ENCODE data around the gene ACO2.

DNA sequence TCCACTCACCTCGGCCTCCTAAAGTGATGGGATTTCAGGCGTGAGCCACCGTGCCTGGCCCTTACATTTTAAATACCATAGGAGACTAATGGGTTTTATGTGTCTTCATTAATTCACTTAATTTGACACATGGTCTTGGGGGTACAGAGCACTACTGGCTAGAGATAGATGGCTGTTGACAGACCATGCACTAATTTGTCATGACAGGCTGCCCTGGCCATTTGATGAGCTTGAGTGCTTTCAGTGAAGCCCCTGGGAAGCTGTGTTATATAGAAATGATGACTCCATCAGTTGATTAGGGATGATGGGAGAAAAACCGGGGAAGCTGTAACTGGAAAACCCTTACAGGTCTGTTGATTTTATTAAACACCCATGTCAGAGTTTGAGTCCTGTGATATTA is 7.0 kb upstream of the ACO2 start:
- TF ChIP-seq POLR2A (IDR thresholded peaks at IDR 0.05), result no peak
- TF ChIP-seq, protein P1, sequence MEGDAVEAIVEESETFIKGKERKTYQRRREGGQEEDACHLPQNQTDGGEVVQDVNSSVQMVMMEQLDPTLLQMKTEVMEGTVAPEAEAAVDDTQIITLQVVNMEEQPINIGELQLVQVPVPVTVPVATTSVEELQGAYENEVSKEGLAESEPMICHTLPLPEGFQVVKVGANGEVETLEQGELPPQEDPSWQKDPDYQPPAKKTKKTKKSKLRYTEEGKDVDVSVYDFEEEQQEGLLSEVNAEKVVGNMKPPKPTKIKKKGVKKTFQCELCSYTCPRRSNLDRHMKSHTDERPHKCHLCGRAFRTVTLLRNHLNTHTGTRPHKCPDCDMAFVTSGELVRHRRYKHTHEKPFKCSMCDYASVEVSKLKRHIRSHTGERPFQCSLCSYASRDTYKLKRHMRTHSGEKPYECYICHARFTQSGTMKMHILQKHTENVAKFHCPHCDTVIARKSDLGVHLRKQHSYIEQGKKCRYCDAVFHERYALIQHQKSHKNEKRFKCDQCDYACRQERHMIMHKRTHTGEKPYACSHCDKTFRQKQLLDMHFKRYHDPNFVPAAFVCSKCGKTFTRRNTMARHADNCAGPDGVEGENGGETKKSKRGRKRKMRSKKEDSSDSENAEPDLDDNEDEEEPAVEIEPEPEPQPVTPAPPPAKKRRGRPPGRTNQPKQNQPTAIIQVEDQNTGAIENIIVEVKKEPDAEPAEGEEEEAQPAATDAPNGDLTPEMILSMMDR (IDR thresholded peaks at IDR 0.05), result no peak
